Medulla oblongata (tissue), 1 donor: Measurements from ENCODE around the gene CD5L.

Experiments used
- DNase-seq: peaks from one replicate; pipeline ENCODE4 v3.0.0-alpha.2; 2015; ENCODE audit errors: extremely low spot score

The CD5L gene

DNA sequence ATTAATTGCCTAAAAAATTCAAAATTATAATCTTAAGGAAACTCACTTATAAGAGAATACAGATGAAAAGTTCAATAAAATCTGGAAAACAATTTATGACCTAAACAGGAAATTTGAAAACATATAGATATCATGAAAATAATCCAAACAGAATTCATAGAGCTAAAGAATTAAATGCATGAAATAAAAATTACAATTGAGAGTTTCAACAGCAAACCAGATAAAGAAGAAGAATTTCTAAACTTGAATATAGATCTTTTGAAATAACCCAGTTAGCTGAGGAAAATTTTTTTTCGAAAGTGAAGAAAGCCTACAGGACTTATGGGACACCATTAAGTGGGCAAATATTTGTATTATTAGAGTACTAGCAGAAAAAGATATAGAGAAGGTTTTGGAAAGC is 28.3 kb downstream of the CD5L start:
- DNase-seq: no peak

DNA sequence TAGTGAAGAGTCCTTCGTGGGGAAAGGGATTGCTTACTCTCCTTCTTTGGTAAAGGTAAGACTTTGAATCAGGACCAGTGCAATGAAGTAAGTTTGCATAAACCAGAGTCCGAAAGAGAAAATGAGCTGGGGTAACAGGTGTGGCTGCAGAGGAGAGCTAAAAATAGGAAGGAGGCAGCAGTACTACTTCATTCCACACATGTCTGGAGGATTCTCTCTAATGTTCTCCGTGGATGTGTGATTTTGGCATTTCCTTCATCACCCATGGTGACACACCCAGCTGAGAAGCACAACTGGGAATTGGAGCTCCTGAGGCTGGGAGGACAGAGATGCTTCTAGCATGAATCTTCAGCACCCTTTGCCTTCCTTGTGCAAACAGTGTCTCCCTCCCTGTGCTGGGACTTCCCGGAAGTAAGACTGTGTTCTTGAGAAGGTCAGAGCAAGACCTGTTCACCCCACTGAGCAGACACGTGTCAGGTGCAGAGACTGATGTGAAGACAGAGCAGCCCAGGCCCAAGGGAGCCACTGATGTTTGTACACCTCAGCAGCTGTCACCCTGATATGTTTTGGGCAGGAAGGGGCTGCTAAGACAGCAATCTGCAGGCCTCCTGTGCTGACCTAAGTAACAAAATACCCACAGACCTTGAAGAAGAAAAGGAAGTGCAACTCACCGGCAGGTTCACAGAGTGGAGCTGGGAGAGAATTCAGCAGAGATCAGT is 35.0 kb downstream of the CD5L start:
- DNase-seq: no peak

DNA sequence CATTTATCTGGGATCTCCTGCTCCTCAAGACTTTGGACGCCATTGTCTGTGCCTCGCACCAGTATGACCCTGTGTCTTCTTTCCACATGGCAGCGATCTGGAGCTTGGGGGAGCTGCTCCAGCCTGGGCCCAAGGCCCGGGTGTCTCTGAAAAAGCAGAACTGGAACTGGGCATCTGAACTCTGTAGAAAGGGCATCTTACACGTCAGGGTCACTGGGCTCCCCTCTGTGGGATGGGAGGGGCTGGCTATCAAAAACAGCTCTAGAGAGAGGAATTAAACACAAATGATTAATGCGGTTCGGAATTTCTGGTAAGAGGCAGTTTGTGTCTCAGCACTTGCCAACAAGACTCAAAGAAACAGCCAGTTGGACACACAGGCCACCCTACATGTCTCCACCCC is 37.8 kb downstream of the CD5L start:
- peak; percentile 42 for DNase-seq

DNA sequence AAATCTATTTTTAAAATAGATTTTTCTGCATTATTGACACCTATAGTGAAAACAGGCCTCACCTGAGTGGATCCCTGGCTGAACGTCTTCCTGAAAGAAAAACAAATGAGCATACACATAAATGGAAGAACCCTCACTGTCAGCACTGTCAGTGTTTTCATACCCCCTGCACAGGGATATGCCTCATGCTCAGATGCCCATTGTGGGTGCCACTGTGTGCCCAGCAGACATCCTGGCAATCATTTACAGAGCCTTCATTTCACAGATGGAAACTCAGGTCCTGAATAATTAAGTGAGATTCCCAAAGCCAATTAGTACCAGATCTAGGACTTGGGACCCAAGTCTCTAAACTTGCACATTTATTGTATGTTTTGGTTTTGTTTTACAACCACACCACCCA is 41.6 kb downstream of the CD5L start:
- no peak for DNase-seq

DNA sequence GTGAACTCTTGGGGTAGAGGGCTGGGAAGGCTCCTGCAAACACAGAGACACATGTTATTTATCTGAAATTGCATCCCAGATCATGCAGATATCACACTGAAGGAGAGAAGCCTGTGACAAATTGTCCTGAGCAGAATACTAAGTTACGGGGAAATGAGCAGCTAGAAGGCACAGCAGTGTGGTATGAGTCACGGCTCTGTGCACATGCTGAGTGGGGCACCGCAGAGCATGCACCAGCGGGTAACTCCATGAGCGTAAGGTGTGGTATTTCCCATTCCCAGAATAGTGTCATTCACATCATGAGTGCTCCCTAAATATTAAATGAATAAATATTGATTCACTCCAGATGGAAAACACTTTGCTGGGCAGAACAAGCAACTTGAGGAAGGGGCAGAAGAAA is 43.4 kb downstream of the CD5L start:
- no peak for DNase-seq

DNA sequence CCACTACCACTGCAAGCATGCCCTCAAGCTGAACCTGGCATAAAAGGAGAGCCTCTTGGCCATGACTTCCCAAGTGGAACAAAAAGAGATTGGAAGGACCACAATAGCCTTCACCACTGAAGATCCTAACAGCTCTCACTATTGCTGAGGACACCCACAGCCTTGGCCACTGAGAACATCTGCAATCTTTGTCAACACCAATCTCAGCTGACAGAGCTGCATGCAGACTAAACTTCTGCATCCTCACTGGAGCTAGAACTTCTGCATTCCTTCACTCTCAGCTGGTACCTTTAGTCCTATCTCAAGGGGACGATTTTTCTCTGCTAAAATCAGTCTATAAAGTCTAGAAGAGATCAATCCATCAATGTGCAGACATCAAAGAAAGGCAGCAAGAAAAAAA is 56.4 kb downstream of the CD5L start:
- peak; percentile 11 for DNase-seq

DNA sequence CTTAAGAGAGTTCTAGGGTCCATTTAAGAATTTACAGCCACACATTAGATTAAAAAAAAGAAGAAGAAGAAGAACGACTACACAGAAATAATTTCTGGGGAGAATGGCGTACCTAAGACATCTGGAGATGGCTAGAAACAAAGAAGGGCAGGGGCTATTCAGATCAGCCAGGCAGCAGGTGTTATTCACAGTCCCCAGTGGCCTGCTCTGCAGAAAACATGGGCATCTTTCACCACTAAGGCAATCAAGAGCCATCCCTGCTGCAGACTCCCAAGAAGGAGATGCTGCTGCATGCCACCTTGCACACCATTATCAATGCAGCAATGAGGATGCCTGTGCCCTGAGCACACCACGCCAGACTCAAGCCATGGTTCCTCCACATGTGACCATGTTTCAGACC is 56.8 kb downstream of the CD5L start:
- no peak for DNase-seq

DNA sequence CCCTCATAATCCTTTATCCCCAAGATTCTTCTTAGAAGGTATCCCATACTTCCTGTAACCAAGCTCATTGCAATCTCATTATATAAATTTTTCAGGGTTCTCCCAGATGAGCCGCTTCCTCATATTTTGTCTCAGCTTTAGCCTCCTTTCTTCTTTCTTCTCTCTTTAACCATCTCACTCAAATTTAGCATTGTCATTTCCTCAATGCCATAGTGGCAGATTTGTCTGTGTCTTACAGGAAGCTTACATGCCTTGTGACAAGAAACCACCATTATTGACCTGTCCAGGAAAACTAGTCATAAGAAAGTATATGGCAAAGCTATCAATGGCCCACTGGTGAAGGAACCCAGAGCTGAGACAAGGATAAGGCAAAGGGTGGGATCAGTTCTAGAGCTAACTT is 58.7 kb downstream of the CD5L start:
- peak; percentile 3 for DNase-seq

DNA sequence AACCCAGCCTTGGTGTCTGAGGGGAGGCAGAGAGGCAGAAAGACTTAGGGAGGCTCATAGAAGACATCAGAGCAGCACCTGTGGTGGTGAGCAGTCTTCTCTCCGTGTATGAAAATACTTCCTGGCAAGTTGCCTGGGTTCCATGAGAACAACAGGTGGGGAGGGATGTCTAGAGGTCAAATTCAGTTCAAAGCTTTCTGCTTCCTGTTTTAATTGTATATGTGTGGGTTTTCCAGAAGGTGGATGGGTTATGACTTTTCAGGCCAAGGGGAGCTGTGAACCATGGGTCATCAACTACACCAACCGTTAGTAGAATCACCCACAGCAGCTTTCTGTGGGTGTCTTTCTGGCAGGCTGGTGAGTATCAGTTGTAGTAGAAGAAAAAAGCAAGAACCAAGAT is 60.6 kb downstream of the CD5L start:
- DNase-seq: no peak
